ENCODE results near the gene HNRNPUL1.

DNA sequence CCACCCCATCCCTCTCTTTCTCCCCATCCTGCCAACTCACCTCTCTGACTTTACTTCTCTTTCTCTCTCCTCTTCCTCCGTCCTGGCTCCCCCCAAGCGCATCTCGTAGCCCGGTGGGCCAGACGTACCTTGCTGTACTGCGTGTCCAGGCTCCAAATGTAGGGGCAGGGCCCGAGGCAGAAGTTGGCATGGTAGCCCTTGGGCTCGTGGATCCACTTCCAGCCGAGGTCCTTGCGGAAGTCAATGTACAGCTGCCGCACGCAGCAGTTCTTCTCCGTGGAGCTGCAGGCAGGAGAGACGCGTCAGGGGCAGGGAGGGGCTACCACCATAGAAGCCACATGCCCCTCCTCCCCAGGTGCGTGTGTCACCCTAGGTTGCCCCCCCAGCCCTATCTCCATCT is 67.8 kb downstream of the HNRNPUL1 start:
- TF ChIP-seq POLR2A (IDR thresholded peaks at IDR 0.05): no peak
- TF ChIP-seq, protein P1, sequence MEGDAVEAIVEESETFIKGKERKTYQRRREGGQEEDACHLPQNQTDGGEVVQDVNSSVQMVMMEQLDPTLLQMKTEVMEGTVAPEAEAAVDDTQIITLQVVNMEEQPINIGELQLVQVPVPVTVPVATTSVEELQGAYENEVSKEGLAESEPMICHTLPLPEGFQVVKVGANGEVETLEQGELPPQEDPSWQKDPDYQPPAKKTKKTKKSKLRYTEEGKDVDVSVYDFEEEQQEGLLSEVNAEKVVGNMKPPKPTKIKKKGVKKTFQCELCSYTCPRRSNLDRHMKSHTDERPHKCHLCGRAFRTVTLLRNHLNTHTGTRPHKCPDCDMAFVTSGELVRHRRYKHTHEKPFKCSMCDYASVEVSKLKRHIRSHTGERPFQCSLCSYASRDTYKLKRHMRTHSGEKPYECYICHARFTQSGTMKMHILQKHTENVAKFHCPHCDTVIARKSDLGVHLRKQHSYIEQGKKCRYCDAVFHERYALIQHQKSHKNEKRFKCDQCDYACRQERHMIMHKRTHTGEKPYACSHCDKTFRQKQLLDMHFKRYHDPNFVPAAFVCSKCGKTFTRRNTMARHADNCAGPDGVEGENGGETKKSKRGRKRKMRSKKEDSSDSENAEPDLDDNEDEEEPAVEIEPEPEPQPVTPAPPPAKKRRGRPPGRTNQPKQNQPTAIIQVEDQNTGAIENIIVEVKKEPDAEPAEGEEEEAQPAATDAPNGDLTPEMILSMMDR (IDR thresholded peaks at IDR 0.05): no peak
